ENCODE data around the gene B3GALT6. TPM values are rescaled to one million over a fixed set of nuclear protein-coding genes. Genes with fewer than 3 reads are reported as not detected.

The B3GALT6 gene
- total RNA-seq, 2 experiments from 2014 or later: 17.6 to 25.5 TPM

- peaks cover 7% of the 10 kb centered on the region for H3K27me3 Mint-ChIP-seq
- no peak overlapping the region for H3K4me3 Mint-ChIP-seq
- CTCF ChIA-PET: interaction anchor here (1.0 kb wide), 1 partner anchor 76 kb away, joined by 3 read pairs; no protein-coding TSS in a partner anchor
- H3K9me3 Mint-ChIP-seq (ENCODE audit: low read depth): peaks cover 6% of the 10 kb centered on the region
- peaks cover 8% of the 10 kb centered on the region for H3K4me1 Mint-ChIP-seq
- H3K27ac Mint-ChIP-seq: no peak overlapping the region
- peaks cover 3% of the 10 kb centered on the region for H3K36me3 Mint-ChIP-seq
- ATAC-seq (no peak), DNase-seq (no peak)
These were observed 34.2 kb upstream of the B3GALT6 start for GRCh38 chr1:1197551-1198422.

- CTCF ChIA-PET: interaction anchor here (1.0 kb wide), 1 partner anchor 76 kb away, joined by 3 read pairs; no protein-coding TSS in a partner anchor
- Mint-ChIP-seq H3K4me1 (peaks cover 8% of the 10 kb centered on the region), H3K4me3 (no peak overlapping the region), H3K36me3 (peaks cover 3% of the 10 kb centered on the region), H3K27ac (no peak overlapping the region), H3K27me3 (peaks cover 7% of the 10 kb centered on the region), H3K9me3 (ENCODE audit: low read depth) (peaks cover 6% of the 10 kb centered on the region)
- ATAC-seq: no peak
- no peak for DNase-seq
These were observed 33.5 kb upstream of the B3GALT6 start for GRCh38 chr1:1198423-1199140.

GRCh38 chr1:1199141-1199960, 32.7 kb upstream of the B3GALT6 start:
- H3K27me3 Mint-ChIP-seq: peaks cover 6% of the 10 kb centered on the region
- CTCF ChIA-PET: interaction anchor here (1.0 to 2.0 kb wide), 2 partner anchors 11 to 77 kb away, joined by 3 to 4 read pairs; no protein-coding TSS in a partner anchor
- no peak overlapping the region for H3K4me3 Mint-ChIP-seq
- H3K27ac Mint-ChIP-seq: no peak overlapping the region
- no peak for ATAC-seq
- DNase-seq: no peak
- peaks cover 6% of the 10 kb centered on the region for H3K9me3 Mint-ChIP-seq (ENCODE audit: low read depth)
- peaks cover 8% of the 10 kb centered on the region for H3K4me1 Mint-ChIP-seq
- peaks cover 3% of the 10 kb centered on the region for H3K36me3 Mint-ChIP-seq

- peak; percentile 40 for DNase-seq
- CTCF ChIA-PET: interaction anchor here (2.0 kb wide), 1 partner anchor 11 kb away, joined by 4 read pairs; no protein-coding TSS in a partner anchor
- peaks cover 8% of the 10 kb centered on the region for H3K4me1 Mint-ChIP-seq
- H3K27ac Mint-ChIP-seq: no peak overlapping the region
- no peak for ATAC-seq
- H3K4me3 Mint-ChIP-seq: no peak overlapping the region
- peaks cover 2% of the 10 kb centered on the region for H3K9me3 Mint-ChIP-seq (ENCODE audit: low read depth)
- H3K36me3 Mint-ChIP-seq: no peaks in the 10 kb centered on the region
- no peaks in the 10 kb centered on the region for H3K27me3 Mint-ChIP-seq
These were observed 31.8 kb upstream of the B3GALT6 start for GRCh38 chr1:1199961-1200875.

GRCh38 chr1:1200876-1201810, 30.9 kb upstream of the B3GALT6 start:
- CTCF ChIA-PET: interaction anchor here (2.0 kb wide), 1 partner anchor 12 kb away, joined by 4 read pairs; no protein-coding TSS in a partner anchor
- H3K9me3 Mint-ChIP-seq (ENCODE audit: low read depth): peaks cover 2% of the 10 kb centered on the region
- H3K27me3 Mint-ChIP-seq: no peaks in the 10 kb centered on the region
- peak; percentile 76 for DNase-seq
- peak; percentile 75 for ATAC-seq
- no peaks in the 10 kb centered on the region for H3K36me3 Mint-ChIP-seq
- H3K27ac Mint-ChIP-seq: no peak overlapping the region
- no peak overlapping the region for H3K4me3 Mint-ChIP-seq
- peaks cover 8% of the 10 kb centered on the region for H3K4me1 Mint-ChIP-seq

- CTCF ChIA-PET: no interaction called here
- Mint-ChIP-seq H3K4me3 (no peak overlapping the region), H3K36me3 (no peaks in the 10 kb centered on the region), H3K27ac (no peak overlapping the region), H3K9me3 (ENCODE audit: low read depth) (no peaks in the 10 kb centered on the region), H3K4me1 (peaks cover 17% of the 10 kb centered on the region), H3K27me3 (no peaks in the 10 kb centered on the region)
- ATAC-seq (no peak), DNase-seq (no peak)
These were observed 29.0 kb upstream of the B3GALT6 start for GRCh38 chr1:1202831-1203560.

- no peaks in the 10 kb centered on the region for H3K9me3 Mint-ChIP-seq (ENCODE audit: low read depth)
These were observed 28.2 kb upstream of the B3GALT6 start for GRCh38 chr1:1203561-1204424.

GRCh38 chr1:1204425-1204920, 27.6 kb upstream of the B3GALT6 start:
- CTCF ChIA-PET: interaction anchor here (1.4 kb wide), 1 partner anchor 220 kb away, joined by 3 read pairs; no protein-coding TSS in a partner anchor
- H3K36me3 Mint-ChIP-seq: peaks cover 1% of the 10 kb centered on the region
- H3K4me1 Mint-ChIP-seq: peaks cover 27% of the 10 kb centered on the region
- H3K9me3 Mint-ChIP-seq (ENCODE audit: low read depth): no peaks in the 10 kb centered on the region
- no peak overlapping the region for H3K27ac Mint-ChIP-seq
- H3K4me3 Mint-ChIP-seq: no peak overlapping the region
- ATAC-seq: no peak
- no peak for DNase-seq
- no peaks in the 10 kb centered on the region for H3K27me3 Mint-ChIP-seq

More at GRCh38 chr1:1203561-1204424, 28.2 kb upstream of the B3GALT6 start:
- Mint-ChIP-seq H3K27ac (no peak overlapping the region), H3K4me1 (peaks cover 23% of the 10 kb centered on the region), H3K36me3 (peaks cover 1% of the 10 kb centered on the region), H3K27me3 (no peaks in the 10 kb centered on the region), H3K4me3 (no peak overlapping the region)
- CTCF ChIA-PET: no interaction called here
- no peak for ATAC-seq
- DNase-seq: no peak

GRCh38 chr1:1204998-1205768, 26.9 kb upstream of the B3GALT6 start:
- H3K27me3 Mint-ChIP-seq: no peaks in the 10 kb centered on the region
- H3K27ac Mint-ChIP-seq: no peak overlapping the region
- H3K4me3 Mint-ChIP-seq: peak overlapping the region; percentile 53

More at GRCh38 chr1:1204998-1205768, 26.9 kb upstream of the B3GALT6 start:
- DNase-seq (no peak), ATAC-seq (no peak)
- Mint-ChIP-seq H3K4me1 (peaks cover 26% of the 10 kb centered on the region), H3K36me3 (peaks cover 1% of the 10 kb centered on the region), H3K9me3 (ENCODE audit: low read depth) (no peaks in the 10 kb centered on the region)
- CTCF ChIA-PET: interaction anchor here (1.4 to 3.6 kb wide), 3 partner anchors 83 to 221 kb away, joined by 3 to 24 read pairs (median 4); partner anchors contain the start of gene C1orf159

Data from activated CD8-positive, alpha-beta memory T cell treated with anti-CD3 and anti-CD28 coated beads, Interleukin-2, amount 10 ng/mL, durations not matched to agents 7 days and 5 days (primary cell).